ENCODE results near the gene RPS6KB1.
"Not testable (repeated sequence)": the region's sequence is repeated elsewhere in the genome, so short reads cannot be mapped to it uniquely, and the experiment has no call there.

The RPS6KB1 gene

DNA sequence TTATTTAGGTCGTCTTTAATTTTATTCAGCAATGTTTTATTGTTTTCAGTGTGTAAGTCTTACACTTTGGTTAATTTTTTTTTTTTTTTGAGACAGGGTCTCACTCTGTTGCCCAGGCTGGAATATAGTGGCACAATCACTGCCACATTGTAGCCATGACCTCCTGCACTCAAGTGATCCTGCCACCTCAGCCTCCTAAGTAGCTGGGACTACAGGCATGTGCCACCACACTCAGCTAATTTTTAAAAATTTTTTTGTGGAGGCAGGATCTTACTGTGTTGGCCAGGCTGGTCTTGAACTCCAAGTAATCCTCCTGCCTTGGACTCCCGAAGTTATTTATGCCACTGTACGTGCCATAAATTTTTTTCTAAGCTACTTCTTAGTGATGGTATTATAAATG, 14.5 kb downstream of the RPS6KB1 start:
- H3K27ac ChIP-seq (ENCODE audit: low read depth, low read length), result no peak overlapping the region
- no peaks in the 10 kb centered on the region for H3K27me3 ChIP-seq (ENCODE audit: control insufficient read depth, low read length)
- H3K4me2 ChIP-seq (ENCODE audit: low read length), result no peak overlapping the region
- no peak overlapping the region for H3K4me3 ChIP-seq (ENCODE audit: low read length)
- peaks cover 22% of the 10 kb centered on the region; the same call in 1 of the 2 replicates for H3F3A ChIP-seq (ENCODE audit: control insufficient read depth, insufficient read depth)
- peaks cover 18% of the 10 kb centered on the region for H3K36me3 ChIP-seq (ENCODE audit: control insufficient read depth, low read length)
- no peaks in the 10 kb centered on the region for H3K9me2 ChIP-seq (replicated peaks; ENCODE audit: control insufficient read depth, low read length)
- H3K79me2 ChIP-seq (ENCODE audit: control insufficient read depth, low read length), result peaks cover 77% of the 10 kb centered on the region
- peaks cover 15% of the 10 kb centered on the region for H3K4me1 ChIP-seq (ENCODE audit: control insufficient read depth, low read length)
- H3K9me3 ChIP-seq (ENCODE audit: control insufficient read depth, insufficient read depth, low read length), result no peaks in the 10 kb centered on the region
- TF ChIP-seq, protein P1, sequence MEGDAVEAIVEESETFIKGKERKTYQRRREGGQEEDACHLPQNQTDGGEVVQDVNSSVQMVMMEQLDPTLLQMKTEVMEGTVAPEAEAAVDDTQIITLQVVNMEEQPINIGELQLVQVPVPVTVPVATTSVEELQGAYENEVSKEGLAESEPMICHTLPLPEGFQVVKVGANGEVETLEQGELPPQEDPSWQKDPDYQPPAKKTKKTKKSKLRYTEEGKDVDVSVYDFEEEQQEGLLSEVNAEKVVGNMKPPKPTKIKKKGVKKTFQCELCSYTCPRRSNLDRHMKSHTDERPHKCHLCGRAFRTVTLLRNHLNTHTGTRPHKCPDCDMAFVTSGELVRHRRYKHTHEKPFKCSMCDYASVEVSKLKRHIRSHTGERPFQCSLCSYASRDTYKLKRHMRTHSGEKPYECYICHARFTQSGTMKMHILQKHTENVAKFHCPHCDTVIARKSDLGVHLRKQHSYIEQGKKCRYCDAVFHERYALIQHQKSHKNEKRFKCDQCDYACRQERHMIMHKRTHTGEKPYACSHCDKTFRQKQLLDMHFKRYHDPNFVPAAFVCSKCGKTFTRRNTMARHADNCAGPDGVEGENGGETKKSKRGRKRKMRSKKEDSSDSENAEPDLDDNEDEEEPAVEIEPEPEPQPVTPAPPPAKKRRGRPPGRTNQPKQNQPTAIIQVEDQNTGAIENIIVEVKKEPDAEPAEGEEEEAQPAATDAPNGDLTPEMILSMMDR (IDR thresholded peaks at IDR 0.05; ENCODE audit: low read depth, low read length, poor library complexity, severe bottlenecking), result no peak
- TF ChIP-seq EZH2phosphoT487 (IDR thresholded peaks at IDR 0.05; ENCODE audit: borderline replicate concordance, low read length), result no peak
- H4K20me1 ChIP-seq (ENCODE audit: control insufficient read depth, insufficient read depth, low read depth, low read length), result no peaks in the 10 kb centered on the region

DNA sequence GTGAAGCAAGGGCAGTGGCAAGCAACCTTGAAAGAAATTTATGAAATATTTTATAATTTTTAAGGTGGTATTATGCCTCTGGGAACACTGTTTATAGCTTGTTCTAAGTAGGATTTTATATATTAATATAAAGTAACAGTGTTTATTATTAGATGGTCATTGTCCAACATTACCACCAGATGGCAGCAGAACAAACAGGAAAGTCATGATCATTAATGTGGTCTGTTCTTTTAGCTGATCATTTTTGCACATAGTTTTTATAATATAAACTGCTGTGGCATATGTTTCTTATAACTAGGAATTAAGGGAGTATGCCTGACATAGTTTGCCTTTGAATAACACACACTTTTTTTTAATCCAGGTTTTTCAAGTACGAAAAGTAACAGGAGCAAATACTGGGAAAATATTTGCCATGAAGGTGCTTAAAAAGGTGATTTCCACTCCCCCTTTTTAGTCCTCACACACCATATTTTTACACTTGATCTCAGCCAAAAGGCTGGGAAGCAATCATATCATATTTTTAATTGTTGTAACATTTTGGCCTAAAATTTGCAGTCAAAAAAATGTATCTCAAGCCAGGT, 21.4 kb downstream of the RPS6KB1 start:
- Histone ChIP-seq H4K20me1 (ENCODE audit: control insufficient read depth, insufficient read depth, low read depth, low read length) (no peaks in the 10 kb centered on the region), H3K27ac (ENCODE audit: low read depth, low read length) (peak overlapping the region; percentile 48), H3K36me3 (ENCODE audit: control insufficient read depth, low read length) (peaks cover 53% of the 10 kb centered on the region)

DNA sequence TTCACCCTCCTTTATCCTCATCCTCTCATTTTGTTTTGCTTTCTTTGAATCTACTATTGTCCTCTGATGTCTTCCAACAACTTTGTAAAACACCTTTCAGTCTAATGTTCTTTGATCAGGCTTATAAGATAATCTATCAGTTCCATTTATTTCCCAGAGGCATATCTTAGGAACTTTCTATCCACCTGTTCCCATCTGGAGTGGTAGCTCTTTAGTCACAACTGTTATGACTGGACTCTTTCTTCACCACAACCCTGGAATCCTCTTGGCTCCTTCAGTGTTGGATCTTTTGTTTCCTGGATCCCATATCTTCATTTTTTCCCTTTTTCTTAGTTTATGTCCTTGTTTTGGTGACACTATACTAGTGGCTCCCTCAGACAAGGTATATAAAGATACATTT, 23.5 kb downstream of the RPS6KB1 start:
- Histone ChIP-seq H4K20me1 (ENCODE audit: control insufficient read depth, insufficient read depth, low read depth, low read length) (no peaks in the 10 kb centered on the region), H3K27ac (ENCODE audit: low read depth, low read length) (no peak overlapping the region), H3K27me3 (ENCODE audit: control insufficient read depth, low read length) (no peaks in the 10 kb centered on the region), H3K4me2 (ENCODE audit: low read length) (no peak overlapping the region), H3K79me2 (ENCODE audit: control insufficient read depth, low read length) (peaks cover 10% of the 10 kb centered on the region; the same call in 1 of the 2 replicates), H3K9me3 (ENCODE audit: control insufficient read depth, insufficient read depth, low read length) (no peaks in the 10 kb centered on the region), H3K4me1 (ENCODE audit: control insufficient read depth, low read length) (peaks cover 24% of the 10 kb centered on the region), H3K36me3 (ENCODE audit: control insufficient read depth, low read length) (peaks cover 70% of the 10 kb centered on the region), H3K9me2 (replicated peaks; ENCODE audit: control insufficient read depth, low read length) (no peaks in the 10 kb centered on the region), H3F3A (ENCODE audit: control insufficient read depth, insufficient read depth) (peaks cover 19% of the 10 kb centered on the region), H3K4me3 (ENCODE audit: low read length) (no peak overlapping the region)
- TF ChIP-seq, protein P1 (IDR thresholded peaks at IDR 0.05; ENCODE audit: low read depth, low read length, poor library complexity, severe bottlenecking), result no peak
- TF ChIP-seq EZH2phosphoT487 (IDR thresholded peaks at IDR 0.05; ENCODE audit: borderline replicate concordance, low read length), result no peak

More for the DNA sequence above, 21.4 kb downstream of the RPS6KB1 start:
- no peaks in the 10 kb centered on the region for H3K27me3 ChIP-seq (ENCODE audit: control insufficient read depth, low read length)
- no peaks in the 10 kb centered on the region for H3K9me3 ChIP-seq (ENCODE audit: control insufficient read depth, insufficient read depth, low read length)
- TF ChIP-seq, protein P1 (IDR thresholded peaks at IDR 0.05; ENCODE audit: low read depth, low read length, poor library complexity, severe bottlenecking), result peak; percentile 51
- no peak for TF ChIP-seq EZH2phosphoT487 (IDR thresholded peaks at IDR 0.05; ENCODE audit: borderline replicate concordance, low read length)
- peak overlapping the region; percentile 15 for H3K4me2 ChIP-seq (ENCODE audit: low read length)
- peaks cover 23% of the 10 kb centered on the region for H3K79me2 ChIP-seq (ENCODE audit: control insufficient read depth, low read length)
- no peaks in the 10 kb centered on the region for H3K9me2 ChIP-seq (replicated peaks; ENCODE audit: control insufficient read depth, low read length)
- no peak overlapping the region for H3K4me3 ChIP-seq (ENCODE audit: low read length)
- peaks cover 31% of the 10 kb centered on the region for H3F3A ChIP-seq (ENCODE audit: control insufficient read depth, insufficient read depth)
- peaks cover 24% of the 10 kb centered on the region for H3K4me1 ChIP-seq (ENCODE audit: control insufficient read depth, low read length)

DNA sequence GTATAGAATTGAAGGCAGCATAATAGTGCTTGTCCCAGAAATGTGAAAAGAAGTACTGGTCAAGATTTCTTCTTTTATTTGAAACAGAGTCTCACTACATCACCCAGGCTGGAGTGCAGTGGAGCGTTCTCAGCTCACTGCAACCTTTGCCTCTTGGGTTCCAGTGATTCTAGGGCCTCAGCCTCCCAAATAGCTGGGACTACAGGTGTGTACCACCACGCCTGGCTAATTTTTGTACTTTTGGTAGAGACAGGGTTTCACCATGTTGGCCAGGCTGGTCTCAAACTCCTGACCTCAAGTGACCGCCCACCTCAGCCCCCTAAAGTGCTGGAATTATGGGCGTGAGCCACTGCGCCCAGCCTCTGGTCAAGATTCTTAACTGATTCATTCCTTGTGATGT, 27.7 kb downstream of the RPS6KB1 start:
- not testable (repeated sequence) for H3K9me3 ChIP-seq (ENCODE audit: control insufficient read depth, insufficient read depth, low read length); H3K27me3 ChIP-seq (ENCODE audit: control insufficient read depth, low read length); H3K4me3 ChIP-seq (ENCODE audit: low read length); H3K9me2 ChIP-seq (replicated peaks; ENCODE audit: control insufficient read depth, low read length); H3K79me2 ChIP-seq (ENCODE audit: control insufficient read depth, low read length); H3K4me2 ChIP-seq (ENCODE audit: low read length); H3K27ac ChIP-seq (ENCODE audit: low read depth, low read length); H4K20me1 ChIP-seq (ENCODE audit: control insufficient read depth, insufficient read depth, low read depth, low read length); H3K4me1 ChIP-seq (ENCODE audit: control insufficient read depth, low read length); H3F3A ChIP-seq (ENCODE audit: control insufficient read depth, insufficient read depth)
- peaks cover 49% of the 10 kb centered on the region for H3K36me3 ChIP-seq (ENCODE audit: control insufficient read depth, low read length)

DNA sequence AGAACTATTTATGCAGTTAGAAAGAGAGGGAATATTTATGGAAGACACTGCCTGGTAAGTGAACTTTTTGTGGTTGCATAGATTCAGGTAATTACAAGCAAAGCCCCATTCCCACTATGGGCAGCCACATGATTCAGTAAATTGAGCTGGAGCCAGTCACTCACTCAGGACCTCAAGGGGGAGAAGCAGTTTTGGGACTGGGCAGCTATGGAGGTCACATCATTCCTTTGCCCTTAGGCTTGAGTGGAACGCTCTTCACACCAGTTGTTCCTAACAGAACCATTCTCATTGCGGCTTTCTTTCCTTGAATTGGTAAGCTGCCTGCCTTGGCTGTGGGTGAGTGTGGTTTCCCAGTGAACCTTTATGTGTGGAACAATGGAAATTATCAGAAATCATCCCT, 37.2 kb downstream of the RPS6KB1 start:
- H3K9me3 ChIP-seq (ENCODE audit: control insufficient read depth, insufficient read depth, low read length); H3K4me3 ChIP-seq (ENCODE audit: low read length); H3K79me2 ChIP-seq (ENCODE audit: control insufficient read depth, low read length); H3K9me2 ChIP-seq (replicated peaks; ENCODE audit: control insufficient read depth, low read length); H4K20me1 ChIP-seq (ENCODE audit: control insufficient read depth, insufficient read depth, low read depth, low read length); H3K4me2 ChIP-seq (ENCODE audit: low read length); H3K4me1 ChIP-seq (ENCODE audit: control insufficient read depth, low read length); H3K27me3 ChIP-seq (ENCODE audit: control insufficient read depth, low read length); H3F3A ChIP-seq (ENCODE audit: control insufficient read depth, insufficient read depth); H3K27ac ChIP-seq (ENCODE audit: low read depth, low read length): not testable (repeated sequence)
- H3K36me3 ChIP-seq (ENCODE audit: control insufficient read depth, low read length), result peaks cover 74% of the 10 kb centered on the region

DNA sequence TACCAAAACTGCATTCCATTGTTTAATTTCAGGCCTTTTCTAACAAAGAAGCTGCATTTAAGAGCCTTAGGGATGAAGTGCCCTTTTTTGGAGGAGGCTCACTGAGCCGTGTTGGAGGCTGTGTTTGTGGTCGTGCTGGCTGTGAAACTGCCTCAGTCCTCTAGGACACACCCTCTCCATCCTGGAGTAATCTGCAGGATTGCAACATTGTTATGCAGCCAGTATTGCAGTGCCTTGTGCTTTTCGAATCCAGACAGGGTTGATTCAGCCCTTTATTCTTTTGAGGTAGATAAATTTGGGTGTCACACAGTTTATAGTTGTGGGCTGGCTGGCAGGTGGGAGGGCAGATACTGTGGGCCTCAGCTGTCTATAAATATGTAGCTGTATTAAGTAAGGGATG, 37.8 kb downstream of the RPS6KB1 start:
- H3K9me3 ChIP-seq (ENCODE audit: control insufficient read depth, insufficient read depth, low read length); H3K4me1 ChIP-seq (ENCODE audit: control insufficient read depth, low read length); H3K79me2 ChIP-seq (ENCODE audit: control insufficient read depth, low read length); H3K27ac ChIP-seq (ENCODE audit: low read depth, low read length); H3K4me3 ChIP-seq (ENCODE audit: low read length); H3K9me2 ChIP-seq (replicated peaks; ENCODE audit: control insufficient read depth, low read length); H4K20me1 ChIP-seq (ENCODE audit: control insufficient read depth, insufficient read depth, low read depth, low read length); H3K27me3 ChIP-seq (ENCODE audit: control insufficient read depth, low read length); H3K4me2 ChIP-seq (ENCODE audit: low read length); H3F3A ChIP-seq (ENCODE audit: control insufficient read depth, insufficient read depth): not testable (repeated sequence)
- peaks cover 68% of the 10 kb centered on the region for H3K36me3 ChIP-seq (ENCODE audit: control insufficient read depth, low read length)

All from DOHH2 (cell line).